Smooth muscle cell of bladder (primary cell): ENCODE measurements around the gene MAD2L1. TPM values are rescaled to one million over a fixed set of nuclear protein-coding genes. Genes with fewer than 3 reads are reported as not detected.

Experiments used
- total RNA-seq: library from RNA; depleted of rRNA; stranded (reverse); fragments of >200 nt; gene quantifications from 2 replicates; pipeline ENCODE4 v1.2.3, GENCODE V29; 2014

The MAD2L1 gene
- total RNA-seq = 3.0 and 4.0 TPM in 2 replicates

DNA sequence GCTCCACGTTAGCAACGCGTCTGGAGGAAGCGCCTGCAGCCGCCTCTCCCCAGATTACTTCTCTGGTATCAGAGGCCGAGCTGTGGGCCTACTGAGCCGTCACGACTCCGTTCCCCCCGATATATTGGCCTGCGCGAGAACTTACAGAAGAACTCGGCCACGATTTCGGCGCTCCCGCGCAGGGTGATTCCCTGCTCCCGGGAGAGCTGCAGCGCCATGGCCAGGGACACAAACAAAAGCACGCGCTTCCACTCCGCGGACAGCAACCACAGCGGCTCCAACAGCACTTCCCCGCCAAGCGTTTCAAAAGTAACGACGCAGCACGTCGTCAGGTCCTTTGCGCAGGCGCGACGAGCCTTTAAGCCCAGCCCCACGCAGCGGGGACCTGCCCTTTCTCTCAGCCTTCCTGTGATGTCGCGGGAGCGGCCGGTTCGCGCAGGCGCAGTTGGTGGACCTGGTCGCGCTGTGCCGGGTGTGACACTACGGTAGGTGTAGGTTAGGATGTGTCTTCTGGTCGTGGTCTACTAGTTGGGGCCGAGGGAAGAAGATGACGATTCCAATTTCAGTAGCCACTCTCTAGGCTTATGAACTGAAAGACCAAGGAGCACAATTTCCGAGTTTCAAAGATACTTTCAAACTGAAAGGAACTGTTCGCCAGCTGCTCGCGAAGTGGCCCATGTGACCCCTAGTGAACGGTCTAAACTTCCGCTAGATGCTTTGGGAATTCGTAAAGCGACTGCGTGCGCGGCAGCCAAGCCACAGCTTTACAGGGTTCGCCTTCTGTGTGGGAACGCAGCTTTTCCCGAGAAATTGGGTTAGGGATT lies at the start of gene MAD2L1:
Gene MAD2L1 (minus strand): TSS at position 332 of the 824 bp plus-strand sequence. CDS start 114 bp downstream, at position 218.

